NCI-H1436 (cell line): Measurements from ENCODE around the gene FLNB.

Experiments
- DNase-seq: peaks from one replicate; lab custom pipeline; 2025; lab: John Stamatoyannopoulos, UW

FLNB gene

GRCh38 chr3:58009026-58009748 lies 965 bp downstream of the FLNB start:
- DNase-seq, result no peak

GRCh38 chr3:58009749-58010535 lies 1.7 kb downstream of the FLNB start:
- DNase-seq, result no peak

- no peak for DNase-seq
Measured at GRCh38 chr3:58010562-58010961, 2.3 kb downstream of the FLNB start.

GRCh38 chr3:58011580-58011979 lies 3.4 kb downstream of the FLNB start:
- no peak for DNase-seq

GRCh38 chr3:58012302-58012701 lies 4.1 kb downstream of the FLNB start:
- no peak for DNase-seq

- DNase-seq, result no peak
Measured at GRCh38 chr3:58013099-58013498, 4.9 kb downstream of the FLNB start.

GRCh38 chr3:58013973-58014649 lies 5.9 kb downstream of the FLNB start:
- no peak for DNase-seq

- no peak for DNase-seq
Measured at GRCh38 chr3:58015520-58015915, 7.3 kb downstream of the FLNB start.

- DNase-seq, result no peak
Measured at GRCh38 chr3:58016710-58017109, 8.5 kb downstream of the FLNB start.

- no peak for DNase-seq
Measured at GRCh38 chr3:58018892-58019742, 10.9 kb downstream of the FLNB start.

- no peak for DNase-seq
Measured at GRCh38 chr3:58020783-58021071, 12.5 kb downstream of the FLNB start.

GRCh38 chr3:58021072-58021959 lies 13.1 kb downstream of the FLNB start:
- DNase-seq, result no peak

- DNase-seq, result no peak
Measured at GRCh38 chr3:58021962-58022361, 13.7 kb downstream of the FLNB start.

GRCh38 chr3:58022490-58022889 lies 14.3 kb downstream of the FLNB start:
- DNase-seq, result no peak

GRCh38 chr3:58023531-58023930 lies 15.3 kb downstream of the FLNB start:
- DNase-seq, result no peak

GRCh38 chr3:58025406-58025805 lies 17.2 kb downstream of the FLNB start:
- DNase-seq, result no peak

- DNase-seq, result peak; percentile 55
Measured at GRCh38 chr3:58025837-58026569, 17.8 kb downstream of the FLNB start.

GRCh38 chr3:58026598-58026997 lies 18.4 kb downstream of the FLNB start:
- DNase-seq, result no peak

- DNase-seq, result no peak
Measured at GRCh38 chr3:58027704-58028317, 19.6 kb downstream of the FLNB start.

- no peak for DNase-seq
Measured at GRCh38 chr3:58028902-58029301, 20.7 kb downstream of the FLNB start.
